H1 (cell line): ENCODE measurements around the gene CELF5. TPM values are rescaled to one million over a fixed set of nuclear protein-coding genes. Genes with fewer than 3 reads are reported as not detected.
A peak's percentile ranks its signal among the peaks of the same experiment; 100 is the strongest.

ENCODE experiments used
- CTCF ChIA-PET: fragments of 300-600 bp; sonication (Branson Sonifier 250); formaldehyde crosslinking; loops from one replicate; lab custom pipeline; 2021; ENCODE audit not compliant: partially characterized antibody; lab: Charles Lee
- POLR2A ChIA-PET: fragments of 300-600 bp; sonication (Branson Sonifier 250); formaldehyde crosslinking; loops from one replicate; lab custom pipeline; 2021; ENCODE audit warnings: inconsistent platforms; ENCODE audit not compliant: partially characterized antibody; lab: Charles Lee
- DNase-seq, 2 experiments: peaks; one replicate each; pipeline versions ENCODE4 v3.0.0 to v3.0.0-alpha.2; 2010 to 2022; ENCODE audit warnings: low spot score in 2 of 2, low read depth in 1 of 2, mixed read lengths in 1 of 2
- FAIRE-seq: peaks from 2 replicates; lab custom pipeline; 2011; peaks lifted over from hg19 to GRCh38; lab: Jason Lieb, UNC
- H2AFZ ChIP-seq: 2 replicates; pipeline ENCODE4 v1.8.1; 2012; ENCODE audit warnings: low read length, inconsistent platforms
- H2AK5ac ChIP-seq: 2 replicates; pipeline ENCODE4 v1.6.1; 2013; ENCODE audit warnings: low read depth, low read length
- H2BK120ac ChIP-seq: replicated peaks from 2 replicates; pipeline ENCODE3; 2013; ENCODE audit warnings: low read depth, low read length, inconsistent platforms
- H2BK12ac ChIP-seq: 2 replicates; pipeline ENCODE4 v1.6.1; 2013; ENCODE audit warnings: low read depth, low read length
- H2BK15ac ChIP-seq: 2 replicates; pipeline ENCODE4 v1.6.1; 2013; ENCODE audit warnings: low read length
- H2BK20ac ChIP-seq: 2 replicates; pipeline ENCODE4 v1.6.1; 2013; ENCODE audit warnings: low read length
- H2BK5ac ChIP-seq: 2 replicates; pipeline ENCODE4 v1.6.1; 2013; ENCODE audit warnings: low read depth, low read length
- H3K14ac ChIP-seq: 2 replicates; pipeline ENCODE4 v1.6.1; 2013; ENCODE audit warnings: inconsistent platforms; ENCODE audit not compliant: insufficient read length
- H3K18ac ChIP-seq: 2 replicates; pipeline ENCODE4 v1.6.1; 2013; ENCODE audit warnings: low read length; ENCODE audit errors: extremely low read depth
- H3K23ac ChIP-seq: 2 replicates; pipeline ENCODE4 v1.6.1; 2013; ENCODE audit warnings: inconsistent platforms; ENCODE audit not compliant: insufficient read length
- H3K23me2 ChIP-seq: 2 replicates; pipeline ENCODE4 v1.6.1; 2013; ENCODE audit warnings: low read depth, low read length
- H3K27ac ChIP-seq: 2 replicates; pipeline ENCODE4 v1.6.1; 2011; ENCODE audit warnings: low read depth, low read length, inconsistent platforms
- H3K27me3 ChIP-seq, 4 experiments: replicated peaks in 1 of 4; 1 replicate in 1 of 4; 2 replicates in 3 of 4; pipeline versions ENCODE4 v1.6.1 to v1.8.1; 2011 to 2013; ENCODE audit warnings: low read length in 3 of 4, mild to moderate bottlenecking in 3 of 4, inconsistent platforms in 2 of 4, mixed read lengths in 2 of 4, moderate library complexity in 1 of 4; ENCODE audit not compliant: control insufficient read depth in 3 of 4, insufficient read depth in 3 of 4; ENCODE audit errors: extremely low read depth in 1 of 4
- H3K36me3 ChIP-seq, 4 experiments: 2 replicates each; pipeline versions ENCODE4 v1.6.1 to v1.8.1; 2011 to 2013; ENCODE audit warnings: mild to moderate bottlenecking in 4 of 4, low read length in 3 of 4, moderate library complexity in 2 of 4, control low read depth in 1 of 4, inconsistent platforms in 1 of 4; ENCODE audit not compliant: insufficient read depth in 4 of 4, control insufficient read depth in 2 of 4
- H3K4ac ChIP-seq: replicated peaks from 2 replicates; pipeline ENCODE3; 2013; ENCODE audit warnings: low read length, low read depth, mixed read lengths, inconsistent platforms; ENCODE audit not compliant: insufficient read length
- H3K4me1 ChIP-seq, 4 experiments: replicated peaks in 1 of 4; 1 replicate in 1 of 4; 2 replicates in 3 of 4; pipeline versions ENCODE4 v1.6.1 to v1.8.1; 2011 to 2013; ENCODE audit warnings: low read length in 3 of 4, inconsistent platforms in 2 of 4, mixed read lengths in 1 of 4; ENCODE audit not compliant: insufficient read depth in 4 of 4, control insufficient read depth in 3 of 4
- H3K4me2 ChIP-seq, 2 experiments: 2 replicates each; pipeline versions ENCODE4 v1.6.1 to v1.8.1; 2011 to 2013; ENCODE audit warnings: low read depth in 2 of 2, low read length in 2 of 2, control low read depth in 1 of 2, inconsistent platforms in 1 of 2, mild to moderate bottlenecking in 1 of 2; ENCODE audit not compliant: insufficient read depth in 1 of 2
- H3K4me3 ChIP-seq, 4 experiments: fragments of 200-600, 300-600 bp in 1 of 4; sonication (generic), shearing (Covaris generic), sonication (Bioruptor Twin) in 1 of 4; 2 replicates each; pipeline versions ENCODE4 v1.5.1 to v1.8.1; 2011 to 2016; ENCODE audit warnings: low read length in 4 of 4, low read depth in 3 of 4, control low read depth in 2 of 4, inconsistent platforms in 2 of 4, mild to moderate bottlenecking in 2 of 4, mixed read lengths in 1 of 4, moderate library complexity in 1 of 4; ENCODE audit not compliant: insufficient read depth in 2 of 4; ENCODE audit errors: extremely low read depth in 1 of 4
- H3K56ac ChIP-seq: replicated peaks from 2 replicates; pipeline ENCODE3; 2013; ENCODE audit warnings: low read depth, mild to moderate bottlenecking, mixed read lengths, low read length, inconsistent platforms; ENCODE audit not compliant: insufficient read length
- H3K79me1 ChIP-seq: 2 replicates; pipeline ENCODE4 v1.6.1; 2013; ENCODE audit warnings: low read depth, low read length, control low read depth
- H3K79me2 ChIP-seq, 2 experiments: 2 replicates each; pipeline versions ENCODE4 v1.6.1 to v1.8.1; 2012 to 2013; ENCODE audit warnings: low read length in 2 of 2, mild to moderate bottlenecking in 2 of 2, inconsistent platforms in 1 of 2; ENCODE audit not compliant: insufficient read depth in 2 of 2, control insufficient read depth in 1 of 2
- H3K9ac ChIP-seq, 4 experiments: replicated peaks in 1 of 4; 1 replicate in 1 of 4; 2 replicates in 3 of 4; pipeline versions ENCODE4 v1.6.1 to v1.8.1; 2011 to 2013; ENCODE audit warnings: low read depth in 3 of 4, low read length in 3 of 4, control low read depth in 2 of 4, mild to moderate bottlenecking in 2 of 4, moderate library complexity in 2 of 4, inconsistent platforms in 1 of 4; ENCODE audit errors: extremely low read depth in 1 of 4
- H3K9me3 ChIP-seq, 2 experiments: 2 replicates each; pipeline versions ENCODE4 v1.6.1 to v1.8.1; 2012 to 2013; ENCODE audit warnings: mild to moderate bottlenecking in 2 of 2, moderate library complexity in 2 of 2, control low read depth in 1 of 2, inconsistent platforms in 1 of 2, low read depth in 1 of 2, low read length in 1 of 2, mixed read lengths in 1 of 2; ENCODE audit not compliant: insufficient read depth in 2 of 2
- H4K20me1 ChIP-seq, 2 experiments: replicated peaks in 1 of 2; 2 replicates each; pipeline versions ENCODE3 to v1.8.1; 2011 to 2013; ENCODE audit warnings: inconsistent platforms in 2 of 2, low read length in 2 of 2, mild to moderate bottlenecking in 1 of 2; ENCODE audit not compliant: insufficient read depth in 2 of 2, control insufficient read depth in 1 of 2
- H4K5ac ChIP-seq: 2 replicates; pipeline ENCODE4 v1.6.1; 2013; ENCODE audit warnings: low read length, low read depth, mixed read lengths, inconsistent platforms; ENCODE audit not compliant: insufficient read length
- H4K8ac ChIP-seq: 2 replicates; pipeline ENCODE4 v1.8.0; 2013; ENCODE audit warnings: mild to moderate bottlenecking, moderate library complexity, low read length, inconsistent platforms; ENCODE audit not compliant: insufficient read depth; ENCODE audit errors: extremely low read depth
- H4K91ac ChIP-seq: replicated peaks from 2 replicates; pipeline ENCODE3; 2013; ENCODE audit warnings: low read length, mixed read lengths, inconsistent platforms; ENCODE audit not compliant: insufficient read length
- GABPA ChIP-seq: IDR thresholded peaks from 2 replicates; pipeline ENCODE4 v1.6.1; 2011; ENCODE audit warnings: mild to moderate bottlenecking, low read length, moderate library complexity, borderline replicate concordance; ENCODE audit not compliant: insufficient read depth
- RBBP5 ChIP-seq: IDR thresholded peaks from 2 replicates; pipeline ENCODE4 v1.7.1; 2012; ENCODE audit warnings: low read depth, mild to moderate bottlenecking, inconsistent platforms, low read length, moderate library complexity, borderline replicate concordance
- RNF2 ChIP-seq: fragments of 200-900, 300-1000 bp; sonication (generic); IDR thresholded peaks from 2 replicates; pipeline ENCODE4 v1.7.1; 2016; ENCODE audit warnings: borderline replicate concordance, low read depth, mild to moderate bottlenecking, antibody characterized with exemption, low read length; ENCODE audit not compliant: poor library complexity, severe bottlenecking; ENCODE audit errors: missing control alignments
- TAF7 ChIP-seq: optimal IDR thresholded peaks from 2 replicates; pipeline ENCODE3; 2011; ENCODE audit warnings: low read depth, mild to moderate bottlenecking, inconsistent platforms, low read length, moderate library complexity, borderline replicate concordance
- YY1 ChIP-seq: IDR thresholded peaks from 2 replicates; pipeline ENCODE4 v1.6.1; 2011; ENCODE audit warnings: low read depth, mild to moderate bottlenecking, low read length
- WGBS, 2 experiments: shearing (Covaris generic) in 1 of 2; methylation state at CpG; one replicate each; pipeline versions ENCODE4 v1.1.6 to v1.1.7; 2013 to 2015; ENCODE audit warnings: low lambda C conversion rate in 2 of 2, mixed read lengths in 2 of 2, inconsistent platforms in 1 of 2, low coverage in 1 of 2, missing lambda C conversion rate in 1 of 2; ENCODE audit not compliant: insufficient replicate concordance in 2 of 2, insufficient coverage in 1 of 2, insufficient read length in 1 of 2; ENCODE audit errors: extremely low coverage in 1 of 2, missing lambda C conversion rate in 1 of 2; 5-methylcytosine and 5-hydroxymethylcytosine counted together
- polyA plus RNA-seq, 7 experiments: library from polyadenylated mRNA; depleted of rRNA in 3 of 7; stranded (reverse) in 5 of 7; unstranded in 2 of 7; fragments of >200 nt in 5 of 7; fragments of 200-250 nt in 2 of 7; gene quantifications; 1 replicate in 5 of 7; 2 replicates in 1 of 7; 4 replicates in 1 of 7; pipeline versions ENCODE4 v1.2.1 to v1.2.3, GENCODE V29; 2011 to 2013; ENCODE audit warnings: missing spikeins in 2 of 7, mixed read lengths in 2 of 7
- total RNA-seq: library from RNA; stranded (reverse); fragmentation: NEBNext Ultra II Directional; extraction: Animal tissue kit (Norgen Biotek cat#: 25700); gene quantifications from 2 replicates; pipeline ENCODE4 v1.2.1, GENCODE V29; 2021
- TF ChIP-seq, protein P1 (sequence below), 3 experiments: IDR thresholded peaks; 1 replicate in 2 of 3; 2 replicates in 1 of 3; pipeline versions ENCODE4 v1.5.1 to v1.6.1; 2011; ENCODE audit warnings: low read length in 3 of 3, mild to moderate bottlenecking in 3 of 3, inconsistent platforms in 2 of 3, low read depth in 1 of 3, moderate library complexity in 1 of 3; ENCODE audit not compliant: insufficient read depth in 1 of 3; ENCODE audit errors: control extremely low read depth in 1 of 3

CELF5 gene
- total and polyA plus RNA-seq, 2 of the 8 experiments (the other 6 are each of a cell fraction or from before 2014, with no cell fraction given) = 9.8 to 15.0 TPM

DNA sequence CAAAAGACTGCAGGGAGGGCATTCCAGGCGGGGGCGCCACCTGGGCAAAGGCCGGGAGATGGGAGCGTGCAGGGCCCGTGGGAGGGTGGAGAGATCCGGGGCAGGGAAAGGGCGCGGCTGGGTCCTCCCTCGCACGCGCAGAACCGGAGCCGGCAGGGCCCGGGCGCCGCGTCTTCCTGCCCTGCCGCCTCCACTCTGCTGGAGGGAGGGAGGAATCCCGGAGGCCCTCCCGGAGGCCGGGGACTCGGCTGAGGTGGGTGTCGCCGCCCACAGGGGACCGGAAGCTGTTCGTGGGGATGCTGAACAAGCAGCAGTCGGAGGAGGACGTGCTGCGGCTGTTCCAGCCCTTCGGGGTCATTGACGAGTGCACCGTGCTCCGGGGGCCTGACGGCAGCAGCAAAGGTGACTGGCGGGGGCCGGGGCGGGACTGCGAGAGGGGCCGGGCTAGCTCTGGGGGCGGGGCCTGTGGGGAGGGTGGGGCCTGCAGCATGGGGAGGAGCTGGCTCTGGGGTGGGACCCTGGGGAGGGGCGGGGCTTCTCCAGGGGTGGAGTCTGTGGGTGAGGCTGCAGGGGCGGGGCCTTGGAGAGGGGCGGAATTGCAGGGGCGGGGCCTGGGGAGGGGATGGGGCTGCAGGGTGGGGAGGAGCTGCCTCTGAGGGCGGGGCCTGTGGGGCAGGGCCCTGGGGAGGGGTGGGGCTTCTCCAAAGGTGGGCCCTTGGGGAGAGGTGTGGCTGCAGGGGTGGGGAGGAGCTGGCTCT is 51.3 kb downstream of the CELF5 start:
- H3K4ac ChIP-seq = no peak overlapping the region
- no peak overlapping the region for H2BK5ac ChIP-seq
- H3K23me2 ChIP-seq = peaks cover 3% of the 10 kb centered on the region; the same call in 1 of the 2 replicates
- FAIRE-seq (no peak), DNase-seq (peak; percentile 93 to 97)
- 0 out of 7 replicates have a peak overlapping the region, but pooled peaks of 1 of the 4 experiments have one; percentile 15 for H3K9ac ChIP-seq
- WGBS, 2 experiments = 2% methylated on average over 26 of the region's 45 CpGs; no CpG with 5 or more reads in 1 of the 2 experiments
- H3K23ac ChIP-seq = no peak overlapping the region
- no peak overlapping the region for H4K5ac ChIP-seq
- H2BK20ac ChIP-seq = no peak overlapping the region
- H3K18ac ChIP-seq = no peak overlapping the region
- no peaks in the 10 kb centered on the region; a peak in 2 of 7 replicates for H3K27me3 ChIP-seq
- H3K27ac ChIP-seq = no peak overlapping the region
- H3K36me3 ChIP-seq = no peaks in the 10 kb centered on the region
- H4K20me1 ChIP-seq = peaks cover 0 to 14% of the 10 kb centered on the region in 2 experiments
- peak overlapping the region; percentile 44 to 96 for H3K4me2 ChIP-seq
- no peaks in the 10 kb centered on the region for H3K79me2 ChIP-seq
- no peak overlapping the region for H3K14ac ChIP-seq
- no peak overlapping the region for H2AFZ ChIP-seq
- peak overlapping the region; percentile 60; the same call in 1 of the 2 replicates for H4K8ac ChIP-seq
- H2BK12ac ChIP-seq = no peak overlapping the region
- peaks cover 2 to 10% (median 5%) of the 10 kb centered on the region in 4 experiments; a peak in 6 of 7 replicates for H3K4me1 ChIP-seq
- no peak overlapping the region for H2BK15ac ChIP-seq
- peaks cover 6 to 7% of the 10 kb centered on the region in 2 experiments; a peak in 3 of 4 replicates for H3K9me3 ChIP-seq
- H3K79me1 ChIP-seq = no peaks in the 10 kb centered on the region
- no peak overlapping the region for H2AK5ac ChIP-seq
- no peak overlapping the region for H3K56ac ChIP-seq
- no peak overlapping the region for H2BK120ac ChIP-seq
- CTCF ChIA-PET = interaction anchor here (0.5 to 4.7 kb wide), 28 partner anchors 9 to 1757 kb away, joined by 3 to 29 read pairs (median 4); no protein-coding TSS in a partner anchor
- POLR2A ChIA-PET = interaction anchor here (0.9 to 1.4 kb wide), 6 partner anchors 9 to 696 kb away, joined by 3 to 7 read pairs (median 4); no protein-coding TSS in a partner anchor
- H3K4me3 ChIP-seq = peak overlapping the region; percentile 41 to 84 (median 52)
- H4K91ac ChIP-seq = no peak overlapping the region
- TF ChIP-seq YY1 = 0 out of 2 replicates have a peak, but pooled peaks have one; percentile 39
- TF ChIP-seq TAF7 = no peak
- peak; percentile 53; the same call in 1 of the 2 replicates for TF ChIP-seq RBBP5
- TF ChIP-seq, protein P1, sequence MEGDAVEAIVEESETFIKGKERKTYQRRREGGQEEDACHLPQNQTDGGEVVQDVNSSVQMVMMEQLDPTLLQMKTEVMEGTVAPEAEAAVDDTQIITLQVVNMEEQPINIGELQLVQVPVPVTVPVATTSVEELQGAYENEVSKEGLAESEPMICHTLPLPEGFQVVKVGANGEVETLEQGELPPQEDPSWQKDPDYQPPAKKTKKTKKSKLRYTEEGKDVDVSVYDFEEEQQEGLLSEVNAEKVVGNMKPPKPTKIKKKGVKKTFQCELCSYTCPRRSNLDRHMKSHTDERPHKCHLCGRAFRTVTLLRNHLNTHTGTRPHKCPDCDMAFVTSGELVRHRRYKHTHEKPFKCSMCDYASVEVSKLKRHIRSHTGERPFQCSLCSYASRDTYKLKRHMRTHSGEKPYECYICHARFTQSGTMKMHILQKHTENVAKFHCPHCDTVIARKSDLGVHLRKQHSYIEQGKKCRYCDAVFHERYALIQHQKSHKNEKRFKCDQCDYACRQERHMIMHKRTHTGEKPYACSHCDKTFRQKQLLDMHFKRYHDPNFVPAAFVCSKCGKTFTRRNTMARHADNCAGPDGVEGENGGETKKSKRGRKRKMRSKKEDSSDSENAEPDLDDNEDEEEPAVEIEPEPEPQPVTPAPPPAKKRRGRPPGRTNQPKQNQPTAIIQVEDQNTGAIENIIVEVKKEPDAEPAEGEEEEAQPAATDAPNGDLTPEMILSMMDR (IDR thresholded peaks at IDR 0.05; ENCODE audit: control extremely low read depth in 1 of 3, insufficient read depth in 1 of 3, low read depth in 1 of 3, low read length in 3 of 3) = peak in 1 of 3 experiments; percentile 88; a peak in 1 of 4 replicates
- no peak for TF ChIP-seq GABPA
- no peak for TF ChIP-seq RNF2
